HepG2 (cell line): ENCODE results near the gene ACOXL. TPM values are rescaled to one million over a fixed set of nuclear protein-coding genes. Genes with fewer than 3 reads are reported as not detected.

ENCODE experiments used
- ATAC-seq: fragments of 200-7000 bp; cut with Tn5 transposase; 3 replicates; pipeline ENCODE4 v1.9.1; 2020; ENCODE audit warnings: mild to moderate bottlenecking, moderate library complexity
- BruUV-seq: library from RNA; stranded (reverse); fragments of 400-500 nt; replicated peaks from 2 replicates; lab custom pipeline; 2021; lab: Mats Ljungman, UMichigan
- CTCF ChIA-PET: fragments of 300-600 bp; formaldehyde crosslinking; extraction: SDS; loops from one replicate; lab custom pipeline; 2021; ENCODE audit warnings: low total read pairs, inconsistent platforms, low intra/inter-chr PET ratio; lab: Yijun Ruan, JAX
- POLR2A ChIA-PET: fragments of 350-600 bp; sonication (Branson Sonifier 250); formaldehyde crosslinking; loops from one replicate; lab custom pipeline; 2020; ENCODE audit warnings: antibody characterized with exemption, inconsistent platforms; lab: Yijun Ruan, JAX
- DNase-seq: peaks from one replicate; pipeline ENCODE4 v3.0.0-alpha.2; 2015; ENCODE audit warnings: low spot score
- FAIRE-seq: peaks from 3 replicates; lab custom pipeline; 2011; peaks lifted over from hg19 to GRCh38; lab: Jason Lieb, UNC
- H2AFZ ChIP-seq: one replicate; pipeline ENCODE4 v1.6.1; 2011; ENCODE audit warnings: low read length, inconsistent platforms
- H3K27ac ChIP-seq: fragments of 300-600 bp; 3 replicates; pipeline ENCODE4 v1.8.0; 2011; ENCODE audit warnings: mixed run types, mild to moderate bottlenecking, mixed read lengths, low read length, inconsistent platforms; ENCODE audit not compliant: insufficient read depth; ENCODE audit errors: extremely low read length
- H3K27me3 ChIP-seq, 2 experiments: fragments of 200-600 bp in 1 of 2; 2 replicates in 1 of 2; 3 replicates in 1 of 2; pipeline versions ENCODE4 v1.6.0 to v1.8.0; 2011; ENCODE audit warnings: low read length in 2 of 2, mild to moderate bottlenecking in 2 of 2, moderate library complexity in 2 of 2, inconsistent platforms in 1 of 2; ENCODE audit not compliant: insufficient read depth in 2 of 2, control insufficient read depth in 1 of 2
- H3K36me3 ChIP-seq, 2 experiments: fragments of 200-600 bp in 1 of 2; replicated peaks in 1 of 2; 2 replicates in 1 of 2; 3 replicates in 1 of 2; pipeline versions ENCODE4 v1.5.1 to v1.8.0; 2011; ENCODE audit warnings: low read length in 2 of 2, inconsistent platforms in 1 of 2; ENCODE audit not compliant: insufficient read depth in 2 of 2, control insufficient read depth in 1 of 2
- H3K4me1 ChIP-seq: 2 replicates; pipeline ENCODE4 v1.5.1; 2012; ENCODE audit warnings: low read length, inconsistent platforms; ENCODE audit not compliant: insufficient read depth
- H3K4me2 ChIP-seq: 2 replicates; pipeline ENCODE4 v1.6.0; 2011; ENCODE audit warnings: low read depth, low read length, inconsistent platforms
- H3K4me3 ChIP-seq, 3 experiments: fragments of 200-600 bp in 1 of 3; sonication (generic), shearing (Covaris generic) in 1 of 3; replicated peaks in 1 of 3; 2 replicates each; pipeline ENCODE4 v1.5.1; 2011 to 2016; ENCODE audit warnings: low read length in 3 of 3, inconsistent platforms in 2 of 3, low read depth in 2 of 3, mild to moderate bottlenecking in 2 of 3, control low read depth in 1 of 3, mixed read lengths in 1 of 3; ENCODE audit not compliant: insufficient read depth in 1 of 3
- H3K79me2 ChIP-seq: one replicate; pipeline ENCODE4 v1.6.1; 2011; ENCODE audit warnings: low read length, inconsistent platforms; ENCODE audit not compliant: insufficient read depth
- H3K9ac ChIP-seq: 2 replicates; pipeline ENCODE4 v1.6.0; 2011; ENCODE audit warnings: mild to moderate bottlenecking, low read depth, low read length, inconsistent platforms; ENCODE audit not compliant: insufficient read depth
- H3K9me3 ChIP-seq: 2 replicates; pipeline ENCODE4 v1.5.1; 2012; ENCODE audit warnings: mild to moderate bottlenecking, low read length
- H4K20me1 ChIP-seq: 2 replicates; pipeline ENCODE4 v1.6.0; 2011; ENCODE audit warnings: inconsistent platforms, mild to moderate bottlenecking, low read length, moderate library complexity; ENCODE audit not compliant: insufficient read depth
- CREM ChIP-seq, 2 experiments: sonication (generic) in 1 of 2; formaldehyde crosslinking in 1 of 2; IDR thresholded peaks; 2 replicates each; pipeline versions ENCODE4 v1.4.0 to v1.6.1; 2016 to 2020; ENCODE audit warnings: antibody characterized with exemption in 1 of 2, mild to moderate bottlenecking in 1 of 2, missing genetic modification reagents in 1 of 2
- JUNB ChIP-seq: sonication (generic); formaldehyde crosslinking; IDR thresholded peaks from 2 replicates; pipeline ENCODE4 v1.8.0; 2022; ENCODE audit warnings: missing genetic modification reagents, mild to moderate bottlenecking, borderline replicate concordance
- PCBP1 ChIP-seq: fragments of 200-400 bp; formaldehyde crosslinking; IDR thresholded peaks from 2 replicates; pipeline ENCODE4 v1.6.1; 2017; ENCODE audit warnings: mild to moderate bottlenecking, low read depth, low read length, borderline replicate concordance
- SP1 ChIP-seq, 2 experiments: fragments of 450-650 bp in 1 of 2; sonication (generic) in 1 of 2; formaldehyde crosslinking in 1 of 2; IDR thresholded peaks; 2 replicates each; pipeline versions ENCODE4 v1.4.0 to v1.6.1; 2016 to 2020; ENCODE audit warnings: missing genetic modification reagents in 1 of 2
- ZNF33A ChIP-seq: sonication (generic); formaldehyde crosslinking; IDR thresholded peaks from 2 replicates; pipeline ENCODE4 v1.5.1; 2020; ENCODE audit warnings: missing genetic modification reagents, mild to moderate bottlenecking, moderate library complexity, borderline replicate concordance
- ZNF570 ChIP-seq: sonication (generic); formaldehyde crosslinking; IDR thresholded peaks from 2 replicates; pipeline ENCODE4 v1.4.0; 2020; ENCODE audit warnings: mild to moderate bottlenecking, missing genetic modification reagents, borderline replicate concordance
- ZNF709 ChIP-seq: sonication (generic); formaldehyde crosslinking; IDR thresholded peaks from 2 replicates; pipeline ENCODE4 v1.5.0; 2020; ENCODE audit warnings: mild to moderate bottlenecking, missing genetic modification reagents
- WGBS: methylation state at CpG from one replicate; pipeline ENCODE4 v1.1.6; 2017; ENCODE audit warnings: low lambda C conversion rate; 5-methylcytosine and 5-hydroxymethylcytosine counted together
- in situ Hi-C: cut with HindIII; loops from 2 replicates; pipeline ENCODE4 v1.10.0; 2017; ENCODE audit warnings: low pct_unique_long_range_greater_than_20kb; ENCODE audit not compliant: extremely low pct_ligation_motif_present
- intact Hi-C: fragments of 100-400 bp; cut with micrococcal nuclease; formaldehyde crosslinking; loops from one replicate; pipeline ENCODE4 v1.10.0; 2022; ENCODE audit not compliant: unreplicated experiment
- polyA plus RNA-seq, 8 experiments: library from polyadenylated mRNA; depleted of rRNA in 3 of 8; stranded (reverse) in 7 of 8; unstranded in 1 of 8; fragments of >200 nt; fragmentation: Illumina TruSeq in 4 of 8; extraction: Trizol in 4 of 8; gene quantifications; 2 replicates each; pipeline versions ENCODE4 v1.2.1 to v1.2.3, GENCODE V29; 2011 to 2016; ENCODE audit warnings: low read depth in 4 of 8, missing spikeins in 1 of 8, mixed read lengths in 1 of 8; ENCODE audit not compliant: insufficient read depth in 1 of 8
- total RNA-seq, 5 experiments: library from RNA; depleted of rRNA; stranded (reverse); fragments of >200 nt; fragmentation: Illumina TruSeq; extraction: Trizol; gene quantifications; 2 replicates each; pipeline ENCODE4 v1.2.3, GENCODE V29; 2016; ENCODE audit warnings: low read depth in 1 of 5
- TF ChIP-seq, protein P1 (sequence below): sonication (generic); formaldehyde crosslinking; IDR thresholded peaks from 2 replicates; pipeline ENCODE4 v1.8.0; 2022; ENCODE audit warnings: missing genetic modification reagents, mild to moderate bottlenecking, borderline replicate concordance

The ACOXL gene
- total and polyA plus RNA-seq, 2 of the 13 experiments (the other 11 are each of a cell fraction or from before 2014, with no cell fraction given) = not detected

DNA sequence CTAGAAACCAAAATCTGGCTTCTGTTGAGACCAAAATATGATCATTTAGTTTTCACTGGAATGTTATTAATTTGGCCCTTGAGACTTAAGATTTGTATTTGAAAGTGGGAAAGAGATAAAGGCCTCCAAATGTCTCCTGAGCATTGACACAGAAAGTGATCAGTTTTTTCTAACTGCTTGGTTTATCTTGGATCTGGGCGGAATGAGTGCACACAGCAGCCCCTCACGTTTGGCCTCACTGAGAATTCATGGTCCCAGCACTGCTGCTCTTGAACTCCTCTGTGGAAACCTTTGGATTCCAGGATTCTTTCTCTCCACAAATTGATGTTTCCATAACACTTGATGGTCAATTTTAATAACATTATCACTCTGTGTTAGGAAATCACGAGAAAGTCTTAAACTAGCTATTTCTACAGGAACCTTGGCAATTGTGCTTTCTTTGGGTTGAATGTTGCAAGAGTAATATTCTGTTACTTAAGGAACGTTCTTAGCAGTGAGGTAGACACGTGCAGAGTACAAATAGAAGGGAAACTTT lies 208.1 kb downstream of the ACOXL start:
- Histone ChIP-seq H2AFZ (no peak overlapping the region), H3K4me2 (no peak overlapping the region), H3K4me1 (no peaks in the 10 kb centered on the region), H3K27ac (no peak overlapping the region), H3K9me3 (no peaks in the 10 kb centered on the region), H3K36me3 (no peaks in the 10 kb centered on the region), H3K9ac (no peak overlapping the region), H3K79me2 (no peaks in the 10 kb centered on the region), H3K27me3 (peaks cover 0 to 2% of the 10 kb centered on the region in 2 experiments; a peak in 2 of 5 replicates), H3K4me3 (no peak overlapping the region), H4K20me1 (no peaks in the 10 kb centered on the region)
- CTCF ChIA-PET = no interaction called here
- POLR2A ChIA-PET = no interaction called here
- intact Hi-C loops (no loop called here), in situ Hi-C loops (no loop called here)
- ATAC-seq (no peak), FAIRE-seq (no peak), DNase-seq (no peak)
- no peak for TF ChIP-seq CREM (IDR thresholded peaks at IDR 0.05)
- no peak for TF ChIP-seq CREM (CRISPR knock-in tag; IDR thresholded peaks at IDR 0.05)
- TF ChIP-seq ZNF570 (CRISPR knock-in tag) = no peak
- no peak for TF ChIP-seq ZNF709 (CRISPR knock-in tag)
- no peak for TF ChIP-seq ZNF33A (CRISPR knock-in tag)
- TF ChIP-seq PCBP1 = no peak
- no peak for TF ChIP-seq JUNB (CRISPR knock-in tag)
- TF ChIP-seq SP1 (IDR thresholded peaks at IDR 0.05) = no peak
- TF ChIP-seq SP1 (CRISPR knock-in tag; IDR thresholded peaks at IDR 0.05) = no peak
- TF ChIP-seq, protein P1, sequence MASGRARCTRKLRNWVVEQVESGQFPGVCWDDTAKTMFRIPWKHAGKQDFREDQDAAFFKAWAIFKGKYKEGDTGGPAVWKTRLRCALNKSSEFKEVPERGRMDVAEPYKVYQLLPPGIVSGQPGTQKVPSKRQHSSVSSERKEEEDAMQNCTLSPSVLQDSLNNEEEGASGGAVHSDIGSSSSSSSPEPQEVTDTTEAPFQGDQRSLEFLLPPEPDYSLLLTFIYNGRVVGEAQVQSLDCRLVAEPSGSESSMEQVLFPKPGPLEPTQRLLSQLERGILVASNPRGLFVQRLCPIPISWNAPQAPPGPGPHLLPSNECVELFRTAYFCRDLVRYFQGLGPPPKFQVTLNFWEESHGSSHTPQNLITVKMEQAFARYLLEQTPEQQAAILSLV (CRISPR knock-in tag) = no peak
- BruUV-seq = no TSS peak
- WGBS = 10% methylated on average over 5 of the region's 5 CpGs
